ENCODE results near the gene EHD1. TPM values are rescaled to one million over a fixed set of nuclear protein-coding genes. Genes with fewer than 3 reads are reported as not detected.

The EHD1 gene
- total RNA-seq, 4 donors from 2014 or later: 35.2 to 93.9 (median 42.6) TPM

GRCh38 chr11:64898541-64898940 lies 20.1 kb upstream of the EHD1 start:
- Histone ChIP-seq H3K4me1 (peaks cover 0 to 11% (median 0%) of the 10 kb centered on the region in 4 donors), H3K4me3 (no peak overlapping the region), H3K27ac (no peak overlapping the region), H3K27me3 (no peaks in the 10 kb centered on the region), H3K9me3 (no peaks in the 10 kb centered on the region), H3K36me3 (peaks cover 2 to 91% (median 16%) of the 10 kb centered on the region in 3 donors)
- TF ChIP-seq EP300 (IDR thresholded peaks at IDR 0.05) (no peak), CTCF (IDR thresholded peaks at IDR 0.05) (no peak), POLR2A (IDR thresholded peaks at IDR 0.05) (no peak)
- 85 to 94% methylated on average over 16 to 19 of the region's 19 CpGs for WGBS, 2 donors
- no peak for DNase-seq (ENCODE audit: low spot score in 2 of 2)

GRCh38 chr11:64898076-64898445 lies 19.6 kb upstream of the EHD1 start:
- TF ChIP-seq EP300 (IDR thresholded peaks at IDR 0.05) (no peak), CTCF (IDR thresholded peaks at IDR 0.05) (no peak), POLR2A (IDR thresholded peaks at IDR 0.05) (no peak)
- DNase-seq (ENCODE audit: low spot score in 2 of 2): no peak
- Histone ChIP-seq H3K9me3 (no peaks in the 10 kb centered on the region), H3K27ac (no peak overlapping the region), H3K27me3 (no peaks in the 10 kb centered on the region), H3K36me3 (peaks cover 2 to 86% (median 13%) of the 10 kb centered on the region in 3 donors), H3K4me3 (no peak overlapping the region), H3K4me1 (peaks cover 0 to 11% (median 0%) of the 10 kb centered on the region in 4 donors)
- 88 to 90% methylated on average over 6 to 9 of the region's 9 CpGs for WGBS, 2 donors

- no peaks in the 10 kb centered on the region for H3K9me3 ChIP-seq
- 88 to 91% methylated on average over 15 to 16 of the region's 19 CpGs for WGBS, 2 donors
- no peak for DNase-seq (ENCODE audit: low spot score in 2 of 2)
- no peak overlapping the region for H3K4me3 ChIP-seq
- no peaks in the 10 kb centered on the region for H3K27me3 ChIP-seq
- TF ChIP-seq POLR2A (IDR thresholded peaks at IDR 0.05): no peak
- no peak for TF ChIP-seq EP300 (IDR thresholded peaks at IDR 0.05)
- no peak for TF ChIP-seq CTCF (IDR thresholded peaks at IDR 0.05)
- H3K4me1 ChIP-seq: peaks cover 0 to 11% (median 0%) of the 10 kb centered on the region in 4 donors
- H3K27ac ChIP-seq: no peak overlapping the region
- H3K36me3 ChIP-seq: peaks cover under 1 to 81% (median 8%) of the 10 kb centered on the region in 3 donors
These were observed 19.1 kb upstream of the EHD1 start for GRCh38 chr11:64897381-64898075.

GRCh38 chr11:64896448-64897022 lies 18.1 kb upstream of the EHD1 start:
- TF ChIP-seq EP300 (IDR thresholded peaks at IDR 0.05) (no peak), POLR2A (IDR thresholded peaks at IDR 0.05) (no peak), CTCF (IDR thresholded peaks at IDR 0.05) (no peak)
- no peaks in the 10 kb centered on the region for H3K9me3 ChIP-seq
- 84 to 95% methylated on average over 8 to 14 of the region's 14 CpGs for WGBS, 2 donors
- peaks cover 0 to 71% (median 6%) of the 10 kb centered on the region in 3 donors for H3K36me3 ChIP-seq
- no peak overlapping the region for H3K27ac ChIP-seq
- H3K27me3 ChIP-seq: no peaks in the 10 kb centered on the region
- H3K4me3 ChIP-seq: no peak overlapping the region
- H3K4me1 ChIP-seq: peaks cover 0 to 11% (median 0%) of the 10 kb centered on the region in 4 donors
- DNase-seq (ENCODE audit: low spot score in 2 of 2): no peak

- H3K4me3 ChIP-seq: no peak overlapping the region
- 80 to 86% methylated on average over 27 to 36 of the region's 39 CpGs for WGBS, 2 donors
- peaks cover 0 to 55% (median 6%) of the 10 kb centered on the region in 3 donors for H3K36me3 ChIP-seq
- H3K9me3 ChIP-seq: no peaks in the 10 kb centered on the region
- peaks cover 0 to 11% (median 0%) of the 10 kb centered on the region in 4 donors for H3K4me1 ChIP-seq
- no peaks in the 10 kb centered on the region for H3K27me3 ChIP-seq
- no peak for DNase-seq (ENCODE audit: low spot score in 2 of 2)
- peak overlapping the region in 1 of 4 donors; percentile 38 for H3K27ac ChIP-seq
- TF ChIP-seq EP300 (IDR thresholded peaks at IDR 0.05): no peak
These were observed 16.5 kb upstream of the EHD1 start for GRCh38 chr11:64894812-64895452.
